GM18909 (cell line): ENCODE data around the gene RASSF8.

ENCODE experiments used
- ATAC-seq: cut with Tn5 transposase; IDR thresholded peaks from one replicate; pipeline ENCODE4 v1.9.1; 2021; ENCODE audit warnings: mild to moderate bottlenecking; ENCODE audit not compliant: unreplicated experiment, poor library complexity

Gene RASSF8

GRCh38 chr12:25958428-25959070 lies at the start of gene RASSF8:
Gene RASSF8, plus strand, starts transcription at chr12:25958682. Its CDS starts 96,662 bp downstream, at chr12:26055344.
- ATAC-seq = peak; percentile 84

- ATAC-seq = no peak
Observed at GRCh38 chr12:25914551-25914950, 43.9 kb upstream of the RASSF8 start.

GRCh38 chr12:25924491-25925001 lies 33.9 kb upstream of the RASSF8 start:
- no peak for ATAC-seq

- no peak for ATAC-seq
Observed at GRCh38 chr12:25925064-25925463, 33.4 kb upstream of the RASSF8 start.

GRCh38 chr12:25926536-25926935 lies 31.9 kb upstream of the RASSF8 start:
- no peak for ATAC-seq

- no peak for ATAC-seq
Observed at GRCh38 chr12:25929142-25929541, 29.3 kb upstream of the RASSF8 start.

GRCh38 chr12:25932971-25933370 lies 25.5 kb upstream of the RASSF8 start:
- ATAC-seq = no peak

GRCh38 chr12:25934456-25934855 lies 24.0 kb upstream of the RASSF8 start:
- ATAC-seq = no peak

GRCh38 chr12:25935355-25936144 lies 22.9 kb upstream of the RASSF8 start:
- no peak for ATAC-seq

GRCh38 chr12:25937096-25937495 lies 21.4 kb upstream of the RASSF8 start:
- no peak for ATAC-seq

GRCh38 chr12:25938581-25938980 lies 19.9 kb upstream of the RASSF8 start:
- no peak for ATAC-seq

GRCh38 chr12:25939606-25940005 lies 18.9 kb upstream of the RASSF8 start:
- ATAC-seq = no peak

GRCh38 chr12:25940886-25941285 lies 17.6 kb upstream of the RASSF8 start:
- no peak for ATAC-seq

GRCh38 chr12:25942709-25943108 lies 15.8 kb upstream of the RASSF8 start:
- no peak for ATAC-seq

- no peak for ATAC-seq
Observed at GRCh38 chr12:25943940-25944339, 14.5 kb upstream of the RASSF8 start.

- ATAC-seq = no peak
Observed at GRCh38 chr12:25949343-25949742, 9.1 kb upstream of the RASSF8 start.

- ATAC-seq = no peak
Observed at GRCh38 chr12:25950329-25951115, 8.0 kb upstream of the RASSF8 start.

- no peak for ATAC-seq
Observed at GRCh38 chr12:25957793-25958427, 572 bp upstream of the RASSF8 start.

- ATAC-seq = no peak
Observed at GRCh38 chr12:25959071-25959961, 834 bp downstream of the RASSF8 start.
